ENCODE measurements around the gene DUSP14.

- TF ChIP-seq CTCF (IDR thresholded peaks at IDR 0.05; ENCODE audit: insufficient read depth, low read length), result no peak
- TF ChIP-seq GABPA (IDR thresholded peaks at IDR 0.05; ENCODE audit: low read depth), result no peak
- TF ChIP-seq REST (IDR thresholded peaks at IDR 0.05; ENCODE audit: insufficient replicate concordance, low read depth), result no peak
These were observed 10.7 kb upstream of the DUSP14 start for GRCh38 chr17:37479025-37479424.
